ENCODE results near the gene SNAI3.

The SNAI3 gene

GRCh38 chr16:88640039-88640495 lies 46.2 kb downstream of the SNAI3 start (continued):
- TF ChIP-seq TCF7L2 (IDR thresholded peaks at IDR 0.05; ENCODE audit: borderline replicate concordance, low read depth, low read length) (no peak), PBX3 (CRISPR knock-in tag; IDR thresholded peaks at IDR 0.05) (no peak), ZNF10 (tag by site-specific recombination; IDR thresholded peaks at IDR 0.05) (no peak), ZNF777 (tag by site-specific recombination; IDR thresholded peaks at IDR 0.05; ENCODE audit: borderline replicate concordance) (no peak), GLIS2 (tag by site-specific recombination; IDR thresholded peaks at IDR 0.05) (no peak), ZNF701 (tag by site-specific recombination; IDR thresholded peaks at IDR 0.05) (no peak), ZBTB48 (tag by site-specific recombination; IDR thresholded peaks at IDR 0.05) (no peak)

- CTCF ChIA-PET, result interaction anchor here (0.6 to 0.9 kb wide), 2 partner anchors 10 to 289 kb away, joined by 3 to 5 read pairs; no protein-coding TSS in a partner anchor
- peaks cover 0 to 12% of the 10 kb centered on the region in 2 experiments; a peak in 1 of 3 replicates for H3K36me3 ChIP-seq (ENCODE audit: control insufficient read depth in 2 of 2, insufficient read depth in 1 of 2, low read length in 2 of 2)
- no peak overlapping the region for H3K27ac ChIP-seq (ENCODE audit: extremely low read depth, low read depth, low read length)
- H3K4me1 ChIP-seq (ENCODE audit: control insufficient read depth, insufficient read depth, low read length), result no peaks in the 10 kb centered on the region
- H3K9me3 ChIP-seq (ENCODE audit: control insufficient read depth, insufficient read depth, low read depth, low read length), result no peaks in the 10 kb centered on the region
- POLR2A ChIA-PET, result interaction anchor here (1.5 kb wide), 1 partner anchor 10 kb away, joined by 5 read pairs; no protein-coding TSS in a partner anchor
- H3K4me3 ChIP-seq (ENCODE audit: low read depth, low read length), result no peak overlapping the region
- TF ChIP-seq KLF9 (tag by site-specific recombination; IDR thresholded peaks at IDR 0.05; ENCODE audit: low read depth) (peak; percentile 45), ZNF596 (tag by site-specific recombination; IDR thresholded peaks at IDR 0.05) (no peak)
These were observed 46.9 kb downstream of the SNAI3 start for GRCh38 chr16:88639231-88640038.

GRCh38 chr16:88638323-88639230 lies 47.7 kb downstream of the SNAI3 start, which contains the start of gene IL17C:
Gene IL17C, plus strand, starts transcription at chr16:88638572. Its CDS starts 70 bp downstream, at chr16:88638642.
- ChIA-PET POLR2A (interaction anchor here (1.5 to 1.9 kb wide), 2 partner anchors 9 to 11 kb away, joined by 4 to 5 read pairs; no protein-coding TSS in a partner anchor), CTCF (no interaction called here)
- H3K27ac ChIP-seq (ENCODE audit: extremely low read depth, low read depth, low read length), result no peak within 1 kb of the TSS
- no peaks in the 10 kb centered on the region for H3K4me1 ChIP-seq (ENCODE audit: control insufficient read depth, insufficient read depth, low read length)
- peak; percentile 18; the same call in 1 of the 2 replicates for TF ChIP-seq ZNF768 (tag by site-specific recombination; IDR thresholded peaks at IDR 0.05)
- no peak for TF ChIP-seq ZNF324 (tag by site-specific recombination; IDR thresholded peaks at IDR 0.05)
- no peak for TF ChIP-seq OSR2 (tag by site-specific recombination; IDR thresholded peaks at IDR 0.05)
- TF ChIP-seq ZSCAN30 (tag by site-specific recombination; IDR thresholded peaks at IDR 0.05), result no peak
- no peak for TF ChIP-seq KLF17 (tag by site-specific recombination; IDR thresholded peaks at IDR 0.05)
- TF ChIP-seq ZNF510 (tag by site-specific recombination; IDR thresholded peaks at IDR 0.05; ENCODE audit: insufficient replicate concordance), result no peak
- TF ChIP-seq GLIS2 (tag by site-specific recombination; IDR thresholded peaks at IDR 0.05), result peak; percentile 48
- TF ChIP-seq ZEB2 (tag by site-specific recombination; IDR thresholded peaks at IDR 0.05), result peak; percentile 68
- TF ChIP-seq ZNF530 (tag by site-specific recombination; IDR thresholded peaks at IDR 0.05; ENCODE audit: low read depth), result no peak
- TF ChIP-seq ZNF362 (tag by site-specific recombination; IDR thresholded peaks at IDR 0.05), result no peak
- no peak for TF ChIP-seq ZNF521 (tag by site-specific recombination; IDR thresholded peaks at IDR 0.05)
- no peak within 1 kb of the TSS for H3K4me3 ChIP-seq (ENCODE audit: low read depth, low read length)
- H3K9me3 ChIP-seq (ENCODE audit: control insufficient read depth, insufficient read depth, low read depth, low read length), result no peaks in the 10 kb centered on the region
- H3K36me3 ChIP-seq (ENCODE audit: control insufficient read depth in 2 of 2, insufficient read depth in 1 of 2, low read length in 2 of 2), result peaks cover 0 to 7% of the 10 kb centered on the region in 2 experiments; a peak in 1 of 3 replicates
